Adipose tissue (tissue), 3 donors: Measurements from ENCODE around the gene MINDY4. TPM values are rescaled to one million over a fixed set of nuclear protein-coding genes. Genes with fewer than 3 reads are reported as not detected.
"Not testable (repeated sequence)": the region's sequence is repeated elsewhere in the genome, so short reads cannot be mapped to it uniquely, and the experiment has no call there.

Source experiments
- H3K27ac ChIP-seq: one replicate; pipeline ENCODE4 v1.5.1; 2013; ENCODE audit warnings: low read depth, low read length
- whole genome bisulfite sequencing, 3 donors: extraction: QIAGEN DNeasy Blood & Tissue Kit; methylation state at CpG; one replicate each; pipeline ENCODE4 v1.1.7; 2013; 5-methylcytosine and 5-hydroxymethylcytosine counted together
- polyA plus RNA-seq, 3 donors: library from polyadenylated mRNA; stranded (reverse); fragments of 200-250 nt; gene quantifications; one replicate each; pipeline ENCODE4 v1.2.3, GENCODE V29; 2013
- donor health status: healthy with polysubstance abuse.
- donor health status: Bipolar disorder and iron deficiency.
- donor health status: healthy.

Gene MINDY4
- polyA plus RNA-seq, 3 donors: 2.5 to 3.6 (median 2.5) TPM

GRCh38 chr7:30795161-30795948 is 24.1 kb downstream of the MINDY4 start:
- 52 to 76% (median 65%) methylated on average over 2 of the region's 2 CpGs for WGBS, 3 donors
- H3K27ac ChIP-seq: no peak overlapping the region

GRCh38 chr7:30796105-30796869 is 25.1 kb downstream of the MINDY4 start:
- WGBS, 3 donors: 36 to 51% (median 36%) methylated on average over 1 of the region's 1 CpG
- no peak overlapping the region for H3K27ac ChIP-seq

DNA sequence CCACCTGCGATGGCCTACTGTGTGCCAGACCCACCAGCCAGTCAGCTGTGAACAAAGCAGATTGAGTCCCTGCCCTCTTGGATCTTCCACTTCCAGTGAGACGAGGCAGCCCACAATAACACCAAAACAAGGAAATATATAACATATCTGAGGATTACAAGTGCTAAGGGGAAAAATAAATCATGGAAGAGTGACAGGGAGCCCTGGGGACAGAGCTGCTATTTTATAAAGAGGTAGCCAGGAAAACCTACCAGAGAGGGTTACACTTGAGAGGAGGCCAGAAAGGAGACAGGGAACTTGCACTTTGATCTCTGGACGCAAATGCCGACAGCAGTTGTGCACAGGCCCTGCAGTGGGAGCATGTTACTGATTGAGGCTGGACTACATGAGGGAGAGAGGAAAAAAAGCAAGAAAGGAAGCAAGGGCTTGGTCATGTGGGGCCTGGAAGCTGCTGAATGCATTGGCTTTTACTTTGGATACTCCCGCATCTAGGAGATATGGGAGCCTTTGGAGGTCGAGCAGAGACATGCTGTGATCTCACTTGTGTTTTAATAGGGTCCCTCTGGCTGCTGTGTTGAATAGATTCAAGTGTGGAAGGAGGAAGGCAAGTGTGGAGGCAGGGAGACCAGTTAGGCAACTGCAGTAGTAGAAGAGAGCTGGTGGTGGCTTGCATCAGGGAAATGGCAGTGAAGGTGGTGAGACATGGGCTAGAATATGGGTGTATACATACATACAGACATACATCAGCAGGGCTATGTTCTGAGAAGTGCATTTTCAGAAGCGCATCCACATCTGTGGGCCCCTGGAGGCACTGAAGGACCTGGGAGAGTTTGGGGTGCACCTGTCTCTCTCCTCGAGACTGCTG is 26.2 kb downstream of the MINDY4 start:
- no peak overlapping the region for H3K27ac ChIP-seq
- 57 to 67% (median 62%) methylated on average over 8 of the region's 8 CpGs for WGBS, 3 donors

DNA sequence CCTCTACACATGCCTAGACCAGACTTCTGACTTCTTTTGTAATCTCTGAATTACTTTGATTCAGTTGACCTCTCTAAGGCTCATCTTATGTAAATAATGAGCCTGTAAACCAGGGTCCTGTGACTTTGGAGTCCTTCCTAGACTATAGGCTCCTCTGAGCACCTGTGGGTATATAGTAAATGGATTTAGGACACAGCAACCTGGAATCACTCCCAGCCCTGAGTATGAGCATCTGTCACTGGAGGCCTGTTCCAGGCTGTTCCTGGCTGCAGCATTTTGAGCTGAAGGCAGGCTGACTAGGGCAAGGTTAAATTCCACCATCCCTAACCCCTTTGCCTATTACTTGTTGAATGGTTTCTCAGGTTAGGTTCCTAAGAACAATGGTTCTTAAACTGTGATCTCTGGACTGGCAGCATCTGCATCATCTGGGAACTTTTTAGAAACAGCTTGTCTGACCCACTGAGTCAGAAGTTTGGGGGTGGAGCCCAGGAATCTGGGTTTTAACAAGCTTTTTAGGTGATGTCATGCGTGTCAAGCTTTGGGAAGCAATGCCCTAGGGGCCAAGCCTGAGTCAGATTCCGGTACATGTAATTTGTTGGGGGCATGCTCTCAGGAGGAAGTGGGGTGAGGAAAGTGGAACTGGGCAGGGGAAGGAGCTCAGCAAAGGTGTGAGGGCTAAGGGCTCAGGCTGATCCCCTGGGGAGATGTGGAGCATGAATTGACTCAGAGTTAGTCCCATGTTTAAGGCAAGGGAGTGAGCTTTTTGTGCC is 28.2 kb downstream of the MINDY4 start:
- WGBS, 3 donors: 37 to 87% (median 43%) methylated on average over 2 of the region's 2 CpGs
- no peak overlapping the region for H3K27ac ChIP-seq

- H3K27ac ChIP-seq: no peak overlapping the region
Observed at GRCh38 chr7:30799976-30800661, 28.9 kb downstream of the MINDY4 start.

DNA sequence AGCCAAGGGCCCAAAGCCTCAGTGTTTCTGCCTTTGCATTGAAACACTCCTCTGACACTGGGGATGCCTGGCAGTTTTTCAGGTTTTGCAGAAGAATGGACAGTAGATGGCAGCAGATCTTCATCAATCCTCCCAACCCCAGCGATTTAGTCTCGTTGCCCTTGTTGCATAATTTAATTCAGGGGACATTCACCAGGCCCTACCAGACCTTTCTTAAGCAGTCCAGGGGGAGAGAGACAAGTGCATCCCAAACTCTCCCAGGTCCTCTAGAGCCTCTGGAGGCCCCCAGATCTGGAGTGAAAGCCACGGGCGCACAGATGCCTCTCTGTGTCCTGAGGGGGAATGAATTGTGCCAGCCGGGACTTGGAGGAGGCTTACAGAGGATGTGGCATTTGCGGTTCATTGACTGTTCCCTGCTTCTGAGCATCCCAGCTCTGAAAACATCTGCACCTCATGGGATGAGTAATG is 29.6 kb downstream of the MINDY4 start:
- no peak overlapping the region for H3K27ac ChIP-seq

More at GRCh38 chr7:30799976-30800661, 28.9 kb downstream of the MINDY4 start:
- 73 to 78% (median 75%) methylated on average over 5 of the region's 5 CpGs for WGBS, 3 donors

DNA sequence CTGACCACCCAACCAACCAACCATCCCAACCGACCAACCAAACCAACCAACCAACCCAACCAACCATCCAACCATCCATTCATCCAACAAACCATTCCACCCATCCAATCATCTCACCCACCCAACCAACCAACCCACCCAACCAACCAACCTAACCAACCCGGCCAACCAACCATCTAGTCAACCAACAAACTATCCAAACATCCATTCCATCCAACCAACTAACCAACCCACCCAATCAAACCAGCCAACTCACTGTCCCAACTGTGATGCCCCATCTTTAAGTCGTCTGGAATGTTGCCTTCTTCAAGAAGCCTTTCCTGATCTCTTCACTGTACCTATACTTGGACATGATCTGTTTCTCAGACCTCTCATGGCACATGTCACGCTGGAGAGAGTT is 31.6 kb downstream of the MINDY4 start:
- no peak overlapping the region for H3K27ac ChIP-seq

More for the DNA sequence above, 29.6 kb downstream of the MINDY4 start:
- WGBS, 3 donors: 40 to 57% (median 45%) methylated on average over 6 of the region's 6 CpGs

GRCh38 chr7:30804078-30804661 is 33.0 kb downstream of the MINDY4 start:
- no peak overlapping the region for H3K27ac ChIP-seq
- WGBS, 3 donors: 50 to 79% (median 68%) methylated on average over 3 of the region's 3 CpGs

More for the DNA sequence above, 31.6 kb downstream of the MINDY4 start:
- 85 to 98% (median 94%) methylated on average over 4 of the region's 4 CpGs for WGBS, 3 donors

- H3K27ac ChIP-seq: no peak overlapping the region
- whole genome bisulfite sequencing, 3 donors: 80 to 85% (median 81%) methylated on average over 9 of the region's 9 CpGs
Observed at GRCh38 chr7:30805081-30805691, 34.0 kb downstream of the MINDY4 start.

DNA sequence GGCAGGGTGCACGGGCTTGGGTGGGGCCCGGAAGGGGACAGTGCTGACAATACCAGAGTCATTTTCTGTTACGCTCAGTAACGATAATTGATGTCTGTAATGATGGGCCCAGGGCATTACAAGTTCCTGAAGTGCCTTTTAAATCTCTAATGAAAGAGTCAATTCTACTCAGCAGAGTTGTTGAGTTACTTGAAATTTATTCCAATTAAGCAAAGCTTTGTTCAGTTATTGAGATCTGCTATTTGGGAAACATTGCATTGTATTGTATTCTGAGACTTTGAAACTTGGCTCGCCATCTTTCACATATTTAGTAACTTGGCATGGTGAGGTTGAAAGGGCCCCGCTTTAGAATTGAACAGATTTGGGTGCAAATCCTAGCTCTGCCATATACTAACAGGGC is 34.7 kb downstream of the MINDY4 start:
- H3K27ac ChIP-seq: no peak overlapping the region
- 90 to 93% (median 91%) methylated on average over 6 of the region's 6 CpGs for WGBS, 3 donors

- 96 to 97% (median 96%) methylated on average over 8 of the region's 8 CpGs for WGBS, 3 donors
- H3K27ac ChIP-seq: not testable (repeated sequence)
Observed at GRCh38 chr7:30807477-30807876, 36.3 kb downstream of the MINDY4 start.

DNA sequence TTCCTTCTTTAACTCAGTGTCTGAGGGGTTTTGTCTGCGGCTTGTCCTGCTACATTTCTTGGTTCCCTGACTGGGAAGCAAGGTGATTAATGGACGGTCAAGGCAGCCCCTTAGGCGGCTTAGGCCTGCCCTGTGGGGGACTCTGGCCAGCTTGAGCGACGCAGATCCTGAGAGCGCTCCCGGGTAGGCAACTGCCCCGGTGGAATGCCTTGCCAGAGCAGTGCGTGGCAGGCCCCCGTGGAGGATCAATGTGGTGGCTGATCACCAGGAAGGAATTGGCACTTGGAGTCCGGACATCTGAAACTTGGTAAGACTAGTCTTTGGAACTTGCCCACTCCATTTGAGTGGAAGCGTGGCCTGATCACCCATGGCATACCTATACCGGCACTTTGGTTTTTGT is 36.7 kb downstream of the MINDY4 start:
- WGBS, 3 donors: 94 to 97% (median 95%) methylated on average over 13 of the region's 13 CpGs
- not testable (repeated sequence) for H3K27ac ChIP-seq

- 95 to 96% (median 96%) methylated on average over 5 of the region's 5 CpGs for WGBS, 3 donors
- H3K27ac ChIP-seq: no peak overlapping the region
Observed at GRCh38 chr7:30810986-30811385, 39.8 kb downstream of the MINDY4 start.

GRCh38 chr7:30812676-30813075 is 41.5 kb downstream of the MINDY4 start:
- 96 to 99% (median 99%) methylated on average over 6 of the region's 6 CpGs for WGBS, 3 donors
- H3K27ac ChIP-seq: no peak overlapping the region

DNA sequence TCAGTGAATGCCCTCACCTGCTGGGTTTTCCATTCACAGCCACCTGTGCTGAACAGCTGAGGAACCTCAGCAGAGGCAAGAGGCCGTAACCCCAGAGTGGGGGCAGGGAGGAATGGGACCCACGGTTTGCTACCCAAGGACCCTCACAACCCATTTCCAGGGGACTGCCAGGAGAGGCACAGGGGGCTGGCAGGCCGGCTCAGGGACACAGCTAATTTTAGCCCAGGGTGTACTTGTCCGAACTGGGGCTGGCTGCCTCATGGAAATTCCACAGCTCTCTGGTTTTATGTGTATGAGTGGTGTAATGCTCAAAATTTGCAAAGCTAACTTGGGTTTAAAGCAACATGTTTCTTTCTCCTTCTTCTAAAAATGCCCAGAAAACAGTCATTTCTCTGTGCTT is 42.2 kb downstream of the MINDY4 start:
- 76 to 84% (median 78%) methylated on average over 4 of the region's 4 CpGs for WGBS, 3 donors
- H3K27ac ChIP-seq: no peak overlapping the region

GRCh38 chr7:30814700-30815387 is 43.6 kb downstream of the MINDY4 start:
- no peak overlapping the region for H3K27ac ChIP-seq
- WGBS, 3 donors: 68 to 91% (median 74%) methylated on average over 4 of the region's 4 CpGs
